ENCODE measurements around the gene SLC17A9.

Gene SLC17A9

DNA sequence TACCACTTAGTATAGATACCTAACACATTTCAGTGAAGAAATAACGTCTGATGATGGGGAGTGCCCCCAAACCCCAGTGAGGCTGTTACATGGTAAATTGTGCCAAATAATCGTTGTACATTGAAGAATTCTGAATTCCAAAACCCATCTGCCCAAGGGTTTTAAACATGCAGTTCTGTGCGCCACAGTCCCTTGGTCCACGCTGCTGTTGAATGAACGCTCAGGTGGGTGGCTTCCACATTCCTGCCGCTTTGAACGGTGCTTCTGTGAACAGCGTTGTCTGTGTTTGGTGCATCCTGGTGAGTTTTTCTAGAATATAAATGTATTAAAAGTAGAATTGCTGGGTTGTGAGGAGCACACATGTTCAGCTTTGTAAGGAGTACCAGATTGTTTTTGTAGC lies 11.6 kb upstream of the SLC17A9 start:
- Histone ChIP-seq H2BK120ac (ENCODE audit: low read depth, low read length) (no peak overlapping the region), H3K18ac (ENCODE audit: low read depth in 1 of 2, low read length in 2 of 2) (no peak overlapping the region), H4K91ac (ENCODE audit: low read length) (no peak overlapping the region), H3K79me1 (replicated peaks; ENCODE audit: low read length, poor library complexity, severe bottlenecking) (peaks cover 22% of the 10 kb centered on the region), H2BK5ac (ENCODE audit: low read depth, low read length, poor library complexity, severe bottlenecking) (no peak overlapping the region), H3K14ac (ENCODE audit: low read length in 2 of 2) (no peak overlapping the region), H3K9me3 (ENCODE audit: control insufficient read depth, low read length) (no peaks in the 10 kb centered on the region), H3K4me2 (ENCODE audit: low read length, poor library complexity, severe bottlenecking) (no peak overlapping the region), H3K4ac (ENCODE audit: low read depth in 1 of 2, low read length in 2 of 2) (no peak overlapping the region), H2AK5ac (ENCODE audit: low read length, severe bottlenecking) (no peak overlapping the region), H3K4me3 (ENCODE audit: insufficient read depth in 1 of 2, low read depth in 1 of 2, low read length in 2 of 2) (peak overlapping the region in 1 of 2 experiments; percentile 17), H3K36me3 (ENCODE audit: control insufficient read depth in 1 of 2, insufficient read depth in 2 of 2, low read depth in 1 of 2, low read length in 2 of 2) (peaks cover 31 to 52% of the 10 kb centered on the region in 2 experiments), H3K27me3 (ENCODE audit: control insufficient read depth in 1 of 2, insufficient read depth in 1 of 2, low read length in 2 of 2) (no peaks in the 10 kb centered on the region), H3K27ac (ENCODE audit: low read length, poor library complexity, severe bottlenecking) (no peak overlapping the region), H2BK12ac (ENCODE audit: low read length in 2 of 2) (no peak overlapping the region), H3K4me1 (ENCODE audit: control insufficient read depth, insufficient read depth, low read depth, low read length) (peaks cover 8% of the 10 kb centered on the region), H3K23ac (ENCODE audit: low read length in 2 of 2) (no peak overlapping the region), H3K9ac (ENCODE audit: low read length) (peak overlapping the region; percentile 5), H4K8ac (ENCODE audit: low read length) (no peak overlapping the region), H2BK15ac (ENCODE audit: low read depth, poor library complexity, severe bottlenecking) (no peak overlapping the region), H2AFZ (ENCODE audit: low read depth, low read length) (no peak overlapping the region)
- 95% methylated on average over 8 of the region's 8 CpGs for WGBS
- no peak for DNase-seq

DNA sequence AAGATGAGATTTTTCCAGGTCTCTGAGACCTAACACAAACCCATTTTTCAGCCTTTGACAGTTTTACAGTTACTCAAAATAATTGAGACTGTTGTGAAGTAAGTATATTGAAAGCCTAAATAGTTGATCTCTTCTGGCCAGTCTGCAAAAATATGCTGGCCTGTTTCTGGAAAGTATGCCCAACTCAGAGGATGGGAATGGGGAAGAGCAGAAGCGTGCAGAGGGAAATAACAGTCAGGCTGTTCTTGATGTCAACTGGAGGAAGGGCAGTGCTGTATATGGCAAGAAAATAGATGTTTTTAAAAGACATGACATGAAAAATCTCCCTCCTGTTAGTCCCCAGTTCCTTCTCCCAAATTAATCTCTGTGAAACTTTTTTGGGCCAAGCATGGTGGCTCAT lies 10.7 kb upstream of the SLC17A9 start:
- WGBS: 83% methylated on average over 1 of the region's 1 CpG
- H2BK120ac ChIP-seq (ENCODE audit: low read depth, low read length): no peak overlapping the region
- no peak overlapping the region for H3K14ac ChIP-seq (ENCODE audit: low read length in 2 of 2)
- no peak overlapping the region for H3K4me2 ChIP-seq (ENCODE audit: low read length, poor library complexity, severe bottlenecking)
- no peaks in the 10 kb centered on the region for H3K27me3 ChIP-seq (ENCODE audit: control insufficient read depth in 1 of 2, insufficient read depth in 1 of 2, low read length in 2 of 2)
- no peak overlapping the region for H3K4ac ChIP-seq (ENCODE audit: low read depth in 1 of 2, low read length in 2 of 2)
- H3K4me1 ChIP-seq (ENCODE audit: control insufficient read depth, insufficient read depth, low read depth, low read length): peaks cover 5% of the 10 kb centered on the region
- no peak overlapping the region for H3K18ac ChIP-seq (ENCODE audit: low read depth in 1 of 2, low read length in 2 of 2)
- no peak overlapping the region for H3K27ac ChIP-seq (ENCODE audit: low read length, poor library complexity, severe bottlenecking)
- no peak overlapping the region for H2BK12ac ChIP-seq (ENCODE audit: low read length in 2 of 2)
- no peak overlapping the region for H3K9ac ChIP-seq (ENCODE audit: low read length)
- H3K79me1 ChIP-seq (replicated peaks; ENCODE audit: low read length, poor library complexity, severe bottlenecking): peaks cover 26% of the 10 kb centered on the region
- no peak overlapping the region for H3K23ac ChIP-seq (ENCODE audit: low read length in 2 of 2)
- peaks cover 38 to 61% of the 10 kb centered on the region in 2 experiments for H3K36me3 ChIP-seq (ENCODE audit: control insufficient read depth in 1 of 2, insufficient read depth in 2 of 2, low read depth in 1 of 2, low read length in 2 of 2)
- H4K91ac ChIP-seq (ENCODE audit: low read length): no peak overlapping the region
- H3K4me3 ChIP-seq (ENCODE audit: insufficient read depth in 1 of 2, low read depth in 1 of 2, low read length in 2 of 2): no peak overlapping the region
- H2BK15ac ChIP-seq (ENCODE audit: low read depth, poor library complexity, severe bottlenecking): no peak overlapping the region
- no peaks in the 10 kb centered on the region for H3K9me3 ChIP-seq (ENCODE audit: control insufficient read depth, low read length)
- no peak for DNase-seq
- H2AFZ ChIP-seq (ENCODE audit: low read depth, low read length): no peak overlapping the region
- no peak overlapping the region for H2BK5ac ChIP-seq (ENCODE audit: low read depth, low read length, poor library complexity, severe bottlenecking)
- no peak overlapping the region for H2AK5ac ChIP-seq (ENCODE audit: low read length, severe bottlenecking)
- no peak overlapping the region for H4K8ac ChIP-seq (ENCODE audit: low read length)

DNA sequence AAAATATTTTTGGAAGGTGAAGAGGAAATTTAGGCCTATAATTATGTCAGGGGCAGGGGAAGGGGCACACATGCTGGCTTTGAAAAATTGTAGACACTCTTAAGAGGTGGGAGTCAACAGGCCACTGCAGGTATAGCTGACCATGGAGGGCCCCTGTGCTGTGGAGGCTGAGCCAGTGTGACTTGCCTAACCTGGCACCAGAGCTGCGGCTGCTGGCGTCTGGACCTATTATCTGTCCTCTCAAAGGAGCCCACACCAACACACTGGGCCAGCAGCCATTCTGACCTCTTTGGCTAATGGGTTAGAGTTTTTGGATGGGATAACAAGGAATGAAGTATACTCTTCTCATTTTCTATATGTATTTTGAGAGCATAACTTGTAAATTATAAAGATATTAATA lies 10.1 kb upstream of the SLC17A9 start:
- Histone ChIP-seq H4K91ac (ENCODE audit: low read length) (no peak overlapping the region), H3K4ac (ENCODE audit: low read depth in 1 of 2, low read length in 2 of 2) (no peak overlapping the region), H3K14ac (ENCODE audit: low read length in 2 of 2) (no peak overlapping the region), H3K4me1 (ENCODE audit: control insufficient read depth, insufficient read depth, low read depth, low read length) (peaks cover 5% of the 10 kb centered on the region), H4K8ac (ENCODE audit: low read length) (no peak overlapping the region), H3K18ac (ENCODE audit: low read depth in 1 of 2, low read length in 2 of 2) (no peak overlapping the region), H3K36me3 (ENCODE audit: control insufficient read depth in 1 of 2, insufficient read depth in 2 of 2, low read depth in 1 of 2, low read length in 2 of 2) (peaks cover 40 to 68% of the 10 kb centered on the region in 2 experiments), H3K9me3 (ENCODE audit: control insufficient read depth, low read length) (no peaks in the 10 kb centered on the region), H2AFZ (ENCODE audit: low read depth, low read length) (no peak overlapping the region), H2BK12ac (ENCODE audit: low read length in 2 of 2) (no peak overlapping the region), H3K27ac (ENCODE audit: low read length, poor library complexity, severe bottlenecking) (no peak overlapping the region), H2BK5ac (ENCODE audit: low read depth, low read length, poor library complexity, severe bottlenecking) (no peak overlapping the region), H3K23ac (ENCODE audit: low read length in 2 of 2) (no peak overlapping the region), H3K4me2 (ENCODE audit: low read length, poor library complexity, severe bottlenecking) (no peak overlapping the region), H3K27me3 (ENCODE audit: control insufficient read depth in 1 of 2, insufficient read depth in 1 of 2, low read length in 2 of 2) (no peaks in the 10 kb centered on the region), H3K9ac (ENCODE audit: low read length) (no peak overlapping the region), H3K4me3 (ENCODE audit: insufficient read depth in 1 of 2, low read depth in 1 of 2, low read length in 2 of 2) (no peak overlapping the region), H3K79me1 (replicated peaks; ENCODE audit: low read length, poor library complexity, severe bottlenecking) (peaks cover 28% of the 10 kb centered on the region), H2AK5ac (ENCODE audit: low read length, severe bottlenecking) (no peak overlapping the region), H2BK120ac (ENCODE audit: low read depth, low read length) (no peak overlapping the region), H2BK15ac (ENCODE audit: low read depth, poor library complexity, severe bottlenecking) (no peak overlapping the region)
- WGBS: no CpG with 5 or more reads among the region's 2 CpGs
- DNase-seq: no peak

DNA sequence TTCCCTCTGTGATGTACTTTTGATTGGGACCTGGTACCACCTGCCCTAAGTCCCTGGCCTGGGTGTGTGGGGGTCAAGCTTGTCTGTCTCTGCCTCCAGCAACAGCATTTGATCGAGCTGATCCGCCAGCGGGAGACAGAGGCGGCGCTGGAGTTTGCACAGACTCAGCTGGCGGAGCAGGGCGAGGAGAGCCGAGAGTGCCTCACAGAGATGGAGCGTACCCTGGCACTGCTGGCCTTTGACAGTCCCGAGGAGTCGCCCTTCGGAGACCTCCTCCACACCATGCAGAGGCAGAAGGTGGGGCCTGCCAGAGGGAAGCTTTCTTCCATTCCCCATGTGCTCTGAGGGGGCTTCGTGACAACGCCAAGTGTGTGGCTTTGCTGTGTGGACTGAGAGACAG lies 9.1 kb upstream of the SLC17A9 start:
- no peak overlapping the region for H3K14ac ChIP-seq (ENCODE audit: low read length in 2 of 2)
- H4K8ac ChIP-seq (ENCODE audit: low read length): no peak overlapping the region
- H2BK12ac ChIP-seq (ENCODE audit: low read length in 2 of 2): no peak overlapping the region
- H4K91ac ChIP-seq (ENCODE audit: low read length): no peak overlapping the region
- H2AFZ ChIP-seq (ENCODE audit: low read depth, low read length): no peak overlapping the region
- no peak overlapping the region for H3K4ac ChIP-seq (ENCODE audit: low read depth in 1 of 2, low read length in 2 of 2)
- no peak overlapping the region for H3K23ac ChIP-seq (ENCODE audit: low read length in 2 of 2)
- H2BK5ac ChIP-seq (ENCODE audit: low read depth, low read length, poor library complexity, severe bottlenecking): no peak overlapping the region
- no peak overlapping the region for H3K18ac ChIP-seq (ENCODE audit: low read depth in 1 of 2, low read length in 2 of 2)
- no peak overlapping the region for H2AK5ac ChIP-seq (ENCODE audit: low read length, severe bottlenecking)
- peaks cover 5% of the 10 kb centered on the region for H3K4me1 ChIP-seq (ENCODE audit: control insufficient read depth, insufficient read depth, low read depth, low read length)
- H2BK120ac ChIP-seq (ENCODE audit: low read depth, low read length): no peak overlapping the region
- H3K36me3 ChIP-seq (ENCODE audit: control insufficient read depth in 1 of 2, insufficient read depth in 2 of 2, low read depth in 1 of 2, low read length in 2 of 2): peaks cover 45 to 76% of the 10 kb centered on the region in 2 experiments
- no peaks in the 10 kb centered on the region for H3K27me3 ChIP-seq (ENCODE audit: control insufficient read depth in 1 of 2, insufficient read depth in 1 of 2, low read length in 2 of 2)
- no peak overlapping the region for H2BK15ac ChIP-seq (ENCODE audit: low read depth, poor library complexity, severe bottlenecking)
- no peak overlapping the region for H3K4me3 ChIP-seq (ENCODE audit: insufficient read depth in 1 of 2, low read depth in 1 of 2, low read length in 2 of 2)
- WGBS: over 99% methylated on average over 14 of the region's 14 CpGs
- H3K9me3 ChIP-seq (ENCODE audit: control insufficient read depth, low read length): no peaks in the 10 kb centered on the region
- H3K27ac ChIP-seq (ENCODE audit: low read length, poor library complexity, severe bottlenecking): no peak overlapping the region
- no peak for DNase-seq
- H3K9ac ChIP-seq (ENCODE audit: low read length): no peak overlapping the region
- peaks cover 33% of the 10 kb centered on the region for H3K79me1 ChIP-seq (replicated peaks; ENCODE audit: low read length, poor library complexity, severe bottlenecking)
- H3K4me2 ChIP-seq (ENCODE audit: low read length, poor library complexity, severe bottlenecking): no peak overlapping the region
